EH (cell line): ENCODE data around the gene PTPRN2.
"Not testable (repeated sequence)": the region's sequence is repeated elsewhere in the genome, so short reads cannot be mapped to it uniquely, and the experiment has no call there.

Source experiments
- DNase-seq: peaks from one replicate; pipeline ENCODE4 v3.0.0-alpha.2; 2015; ENCODE audit warnings: low read depth

The PTPRN2 gene

GRCh38 chr7:157695609-157696008 is 892.0 kb downstream of the PTPRN2 start:
- DNase-seq, result not testable (repeated sequence)

- no peak for DNase-seq
These were observed 893.3 kb downstream of the PTPRN2 start for GRCh38 chr7:157694376-157694665.

DNA sequence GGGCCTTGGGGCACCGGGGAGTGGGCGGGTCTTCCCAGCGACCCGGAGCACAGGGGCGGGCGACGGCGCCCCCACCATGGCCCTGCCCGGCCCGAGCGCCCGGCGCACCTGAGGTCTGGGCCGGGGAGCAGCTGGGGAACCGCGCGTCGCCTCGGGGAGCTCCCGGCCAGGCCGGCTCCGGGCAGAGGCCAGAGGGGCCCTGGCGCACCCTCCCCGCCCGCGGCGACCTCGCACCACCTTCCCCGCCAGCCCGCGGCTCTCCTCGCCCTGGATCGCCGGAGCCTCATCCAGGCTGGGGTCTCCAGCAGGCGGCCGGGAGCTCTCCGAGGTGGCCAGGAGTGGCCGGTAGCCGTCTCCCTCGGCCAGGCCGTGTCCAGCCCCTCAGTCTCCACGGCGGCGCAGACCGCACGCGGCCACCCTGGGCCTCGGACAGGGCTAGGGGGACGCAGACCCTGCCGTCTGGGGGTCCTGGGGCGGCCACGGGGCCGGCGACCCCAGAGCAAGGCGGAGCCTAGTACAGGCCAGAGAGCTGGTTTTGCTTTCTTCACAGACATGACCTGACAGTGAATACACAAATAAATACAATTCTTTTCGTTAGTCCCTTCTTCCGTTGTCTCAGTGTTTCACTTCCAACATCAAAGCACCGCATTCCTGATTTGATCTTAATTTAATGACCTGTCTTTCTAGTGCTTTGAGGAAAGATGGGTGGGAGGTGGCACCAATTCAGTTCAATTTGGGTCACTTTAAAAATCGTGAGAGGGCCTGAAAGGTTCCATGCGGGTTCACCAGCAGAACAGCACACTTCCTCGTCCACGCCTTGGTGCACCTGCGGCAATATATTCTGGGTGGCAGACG is 893.9 kb downstream of the PTPRN2 start:
- DNase-seq, result no peak

- DNase-seq, result no peak
These were observed 894.5 kb downstream of the PTPRN2 start for GRCh38 chr7:157693071-157693520.

GRCh38 chr7:157692460-157693011 is 895.1 kb downstream of the PTPRN2 start:
- no peak for DNase-seq

- no peak for DNase-seq
These were observed 895.8 kb downstream of the PTPRN2 start for GRCh38 chr7:157691586-157692459.

DNA sequence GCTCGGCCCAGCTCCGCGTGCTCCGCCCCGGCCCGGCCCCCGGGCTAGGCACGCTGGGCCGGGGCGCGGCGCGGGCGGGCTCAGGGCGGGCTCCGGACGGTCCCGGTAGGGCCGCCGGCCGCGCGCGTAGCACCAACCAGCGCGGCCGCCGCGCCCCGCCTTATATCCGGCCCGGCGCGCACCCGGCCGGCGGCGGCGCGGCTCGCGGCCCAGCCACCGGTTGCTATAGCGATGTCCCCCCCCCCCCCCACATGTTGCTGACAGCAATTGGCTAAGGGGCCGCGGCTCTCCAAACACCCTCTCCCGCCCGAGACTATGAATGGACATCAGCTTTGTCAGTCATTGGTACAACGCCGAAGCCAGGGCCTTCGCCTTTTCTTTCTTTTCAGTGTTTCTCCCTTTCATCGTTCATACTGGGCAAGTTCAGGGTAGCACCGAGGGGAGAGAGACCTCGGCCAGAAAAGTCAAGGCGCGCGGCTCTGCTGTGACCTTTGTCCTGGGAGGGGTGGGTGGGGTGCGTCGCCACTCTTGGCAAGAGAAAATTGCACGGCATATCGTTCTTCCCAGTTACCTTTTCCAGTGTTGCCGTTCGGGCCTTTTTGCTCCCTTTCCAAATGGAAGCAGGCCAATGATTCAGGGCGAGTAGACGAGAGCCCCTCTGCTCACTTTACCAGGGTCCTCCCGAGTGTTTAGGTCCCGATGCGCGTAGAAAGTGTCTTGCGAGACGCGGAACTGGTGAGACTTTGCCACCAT is 896.6 kb downstream of the PTPRN2 start:
- DNase-seq, result peak; percentile 19

DNA sequence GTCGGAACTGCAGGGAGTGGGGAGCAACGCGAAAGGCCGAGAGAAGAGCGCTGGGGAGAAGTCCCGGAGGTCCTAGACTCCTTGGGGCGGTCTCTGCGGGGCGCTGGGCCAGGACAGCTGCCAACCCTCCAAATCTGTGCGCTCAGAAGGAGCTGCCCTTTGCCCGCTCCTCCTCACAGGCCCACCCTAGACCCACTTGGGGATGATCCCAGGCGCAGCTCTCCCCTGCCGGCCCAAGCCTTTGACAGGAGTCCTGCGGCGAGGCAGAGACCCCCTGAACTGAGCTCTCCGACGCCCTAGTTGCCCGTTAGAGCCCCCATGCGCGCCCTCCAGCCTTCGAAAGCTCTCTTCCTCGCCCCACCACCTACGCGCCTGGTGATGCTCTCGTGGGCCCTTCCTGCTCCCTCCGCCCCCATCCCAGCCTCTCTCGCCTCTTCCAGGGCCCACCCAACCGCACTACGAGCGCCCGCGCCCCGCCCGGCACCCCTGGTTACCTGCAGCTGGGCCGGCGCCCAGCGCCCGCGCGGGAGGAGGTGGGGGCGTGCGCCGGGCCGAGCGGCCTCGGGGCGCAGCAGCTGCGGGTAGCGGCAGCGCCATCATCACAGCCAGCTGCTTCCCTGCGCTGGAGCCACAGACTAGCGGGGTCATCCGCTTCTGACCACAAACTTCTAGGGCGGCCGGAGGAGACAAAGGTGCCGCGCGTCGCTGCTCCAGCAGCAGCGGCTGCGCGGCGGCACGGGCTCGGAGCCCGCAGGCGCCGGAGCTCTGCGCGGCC is 897.4 kb downstream of the PTPRN2 start:
- no peak for DNase-seq

DNA sequence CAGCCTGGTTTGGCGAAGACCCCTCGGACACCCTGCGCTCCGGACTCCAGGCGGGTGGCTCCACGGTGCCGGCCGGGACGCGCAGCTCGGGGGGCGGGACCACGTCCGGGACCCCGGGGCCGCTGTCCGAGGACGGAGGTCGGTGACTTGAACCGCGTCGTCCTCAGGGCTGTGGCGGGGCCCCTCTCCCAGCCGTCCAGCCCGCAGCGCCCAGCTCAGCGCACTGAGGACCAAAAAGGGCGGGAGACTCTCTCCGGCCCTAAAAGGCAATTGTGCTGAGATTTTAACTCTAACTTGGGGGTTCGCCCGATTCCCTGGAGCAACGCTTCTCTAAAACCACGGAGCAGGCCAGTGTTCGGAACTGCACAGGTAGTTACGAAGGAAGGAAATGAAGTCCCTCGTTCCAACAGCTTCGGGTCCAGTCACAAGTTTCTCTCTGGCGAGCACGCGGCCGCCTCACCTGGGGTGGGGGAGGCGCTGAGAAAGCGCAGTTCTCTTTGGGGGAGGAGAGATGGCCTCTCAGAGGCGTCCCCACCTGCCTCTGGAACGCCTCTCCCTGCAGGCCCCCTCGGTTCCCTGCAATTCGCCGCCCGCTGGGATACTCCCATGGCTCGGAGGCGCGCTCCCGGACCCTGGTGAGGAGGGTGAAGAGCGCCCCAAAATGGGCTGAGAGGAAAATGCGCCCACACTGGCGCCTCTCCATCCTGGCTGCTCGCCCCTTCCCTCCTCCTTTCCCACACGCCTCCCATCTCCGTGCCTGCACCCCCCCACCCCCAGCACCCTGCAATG is 898.2 kb downstream of the PTPRN2 start:
- no peak for DNase-seq

- DNase-seq, result no peak
These were observed 898.9 kb downstream of the PTPRN2 start for GRCh38 chr7:157688533-157689268.

GRCh38 chr7:157687845-157688532 is 899.6 kb downstream of the PTPRN2 start:
- DNase-seq, result no peak

DNA sequence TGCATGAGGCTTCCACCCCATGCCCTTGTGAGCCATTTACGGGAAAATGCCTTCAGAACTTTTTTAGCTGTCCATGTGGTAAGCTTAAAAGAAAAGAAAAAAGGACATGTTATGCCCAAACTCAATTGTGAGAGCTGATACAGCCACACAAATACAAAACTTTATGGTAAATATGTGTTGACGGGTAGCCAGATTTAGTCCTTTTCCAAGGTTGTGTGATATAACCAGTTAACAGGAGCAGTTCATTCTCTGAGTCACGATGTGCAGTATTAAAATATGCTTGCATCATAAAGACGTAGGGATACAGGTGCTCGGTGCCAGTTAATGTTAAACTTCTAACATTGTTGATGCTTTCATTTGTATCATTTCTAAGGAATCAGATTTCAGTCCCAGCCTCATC is 900.5 kb downstream of the PTPRN2 start:
- no peak for DNase-seq

- no peak for DNase-seq
These were observed 901.2 kb downstream of the PTPRN2 start for GRCh38 chr7:157686285-157686894.

DNA sequence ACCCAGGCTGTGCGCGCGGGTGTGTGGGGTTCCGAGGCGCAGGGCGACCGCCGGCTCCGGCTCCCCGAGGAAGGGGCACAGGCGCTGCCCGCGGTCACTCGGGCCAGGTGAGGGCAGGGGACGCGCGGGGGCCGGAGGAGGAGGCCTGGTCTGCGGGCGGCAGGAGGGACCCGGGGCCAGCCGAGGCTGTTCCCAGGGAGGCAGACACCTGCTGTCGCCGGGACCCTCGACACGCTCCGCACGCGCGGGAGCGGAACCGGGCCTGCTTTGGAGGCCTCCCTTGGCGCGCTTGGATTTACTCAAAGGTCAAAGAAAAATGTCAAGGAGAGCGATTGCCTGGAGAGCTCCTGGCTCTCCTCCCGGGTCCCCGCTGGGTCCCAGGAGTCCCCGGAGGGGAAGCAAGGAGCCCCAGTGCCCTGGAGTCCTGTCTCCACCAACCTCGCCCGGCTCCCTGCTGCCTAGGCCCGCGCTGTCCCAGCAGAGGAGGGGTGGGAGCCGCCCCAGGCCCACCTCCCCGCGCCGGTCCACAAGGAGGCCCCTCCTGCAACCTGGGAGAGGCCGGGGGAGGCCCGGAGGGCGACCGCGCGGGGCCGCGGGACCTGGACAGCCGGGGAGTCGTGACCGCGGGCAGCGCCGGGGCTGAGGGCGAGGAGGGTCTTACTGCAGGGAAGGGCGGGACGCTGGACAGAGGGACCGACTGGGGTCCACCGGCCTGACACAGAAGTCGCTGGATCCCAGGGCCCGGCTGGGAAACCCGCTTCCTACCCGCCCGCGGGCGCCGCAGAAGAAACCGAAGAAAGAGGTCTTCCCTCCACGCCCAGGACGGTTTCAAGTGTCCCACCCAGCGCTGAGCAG is 902.0 kb downstream of the PTPRN2 start:
- no peak for DNase-seq

DNA sequence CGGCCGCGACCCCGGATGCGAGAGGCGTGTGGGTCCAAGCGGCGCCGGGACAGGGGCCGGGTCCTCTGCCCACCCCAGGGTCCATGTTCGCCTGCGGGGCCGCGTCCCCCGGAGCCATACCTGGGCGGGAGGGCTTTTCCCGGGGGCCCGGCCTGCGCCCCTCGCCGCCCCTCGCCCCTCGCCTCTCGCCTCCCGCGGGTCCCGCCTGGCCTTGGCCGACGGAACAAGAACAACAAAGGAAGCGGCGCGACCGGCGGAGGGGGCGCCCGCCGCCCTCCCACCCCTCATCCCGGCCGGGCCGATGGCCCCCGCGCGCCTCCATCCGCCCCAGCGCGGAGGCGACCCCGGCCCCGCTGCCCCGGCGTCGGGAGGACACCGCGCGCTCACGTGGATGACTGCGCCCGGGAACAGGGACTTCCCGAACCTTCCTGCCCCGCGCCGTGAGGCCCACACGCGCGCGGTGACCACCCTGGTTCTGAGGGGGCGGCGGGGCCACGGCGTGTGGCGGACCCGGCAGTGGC is 902.7 kb downstream of the PTPRN2 start:
- DNase-seq, result no peak

GRCh38 chr7:157684157-157684908 is 903.3 kb downstream of the PTPRN2 start:
- no peak for DNase-seq

DNA sequence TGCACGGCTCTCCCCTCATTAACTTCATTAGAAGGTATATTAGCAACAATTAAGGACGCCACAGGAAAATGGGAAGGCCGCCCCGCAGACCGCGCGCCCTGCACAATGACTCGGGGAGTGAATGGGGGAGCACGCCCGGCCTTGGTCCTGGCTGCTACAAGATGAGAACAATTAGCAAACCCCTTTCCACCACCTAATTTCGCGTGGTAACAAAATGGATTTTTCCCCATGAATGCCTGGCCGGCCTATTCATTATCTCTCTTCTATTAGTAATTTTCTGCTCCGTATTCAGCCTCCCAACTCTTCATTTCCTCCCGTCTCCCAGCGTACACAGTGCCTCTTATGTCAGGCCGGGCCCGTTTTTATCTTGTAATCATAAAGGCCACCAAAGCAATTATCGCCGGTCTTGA is 903.9 kb downstream of the PTPRN2 start:
- DNase-seq, result no peak
